Vagina (tissue), 2 donors: ENCODE results near the gene PSMG3. TPM values are rescaled to one million over a fixed set of nuclear protein-coding genes. Genes with fewer than 3 reads are reported as not detected.

ENCODE experiments used
- DNase-seq, 2 donors: peaks; one replicate each; pipeline ENCODE4 v3.0.0-alpha.2; 2017; ENCODE audit errors: extremely low spot score in 2 of 2
- H3K27ac ChIP-seq: fragments of 200-600 bp; sonication (generic); one replicate; pipeline ENCODE4 v1.5.1; 2019
- H3K27me3 ChIP-seq: fragments of 200-600 bp; sonication (generic); one replicate; pipeline ENCODE4 v1.5.1; 2019
- H3K36me3 ChIP-seq, 2 donors: fragments of 200-600 bp; sonication (generic); one replicate each; pipeline ENCODE4 v1.5.1; 2017 to 2019
- H3K4me1 ChIP-seq: fragments of 200-600 bp; sonication (generic); one replicate; pipeline ENCODE4 v1.5.1; 2019
- H3K4me3 ChIP-seq, 2 donors: fragments of 200-600 bp; sonication (generic); 1 replicate in 1 of 2; 2 replicates in 1 of 2; pipeline ENCODE4 v1.5.1; 2016 to 2019
- H3K9me3 ChIP-seq: fragments of 200-600 bp; sonication (generic); one replicate; pipeline ENCODE4 v1.5.1; 2019
- CTCF ChIP-seq, 3 experiments: fragments of 450-650 bp in 2 of 3; fragments of 200-600 bp in 1 of 3; sonication (generic) in 1 of 3; IDR thresholded peaks; one replicate each; pipeline ENCODE4 v1.5.1; 2017 to 2019; ENCODE audit warnings: antibody characterized with exemption in 3 of 3, mild to moderate bottlenecking in 2 of 3, moderate library complexity in 2 of 3
- POLR2A ChIP-seq, 2 donors: fragments of 450-650 bp; IDR thresholded peaks; one replicate each; pipeline ENCODE4 v1.6.1; 2017; ENCODE audit warnings: antibody characterized with exemption in 2 of 2, mild to moderate bottlenecking in 2 of 2, moderate library complexity in 2 of 2
- POLR2AphosphoS5 ChIP-seq, 2 donors: sonication (generic); formaldehyde crosslinking; IDR thresholded peaks; one replicate each; pipeline ENCODE4 v1.9.0; 2017; ENCODE audit warnings: antibody characterized with exemption in 2 of 2, mild to moderate bottlenecking in 2 of 2, low read depth in 1 of 2; ENCODE audit not compliant: insufficient read depth in 1 of 2
- intact Hi-C: fragments of 100-400 bp; cut with DNase I; formaldehyde crosslinking; loops from one replicate; pipeline ENCODE4 v1.15.1; 2023
- total RNA-seq: library from RNA; depleted of rRNA; stranded (reverse); fragments of >200 nt; gene quantifications from one replicate; pipeline ENCODE4 v1.2.3, GENCODE V29; 2016

PSMG3 gene
- total RNA-seq, 1 donor from 2014 or later: 49.6 TPM

DNA sequence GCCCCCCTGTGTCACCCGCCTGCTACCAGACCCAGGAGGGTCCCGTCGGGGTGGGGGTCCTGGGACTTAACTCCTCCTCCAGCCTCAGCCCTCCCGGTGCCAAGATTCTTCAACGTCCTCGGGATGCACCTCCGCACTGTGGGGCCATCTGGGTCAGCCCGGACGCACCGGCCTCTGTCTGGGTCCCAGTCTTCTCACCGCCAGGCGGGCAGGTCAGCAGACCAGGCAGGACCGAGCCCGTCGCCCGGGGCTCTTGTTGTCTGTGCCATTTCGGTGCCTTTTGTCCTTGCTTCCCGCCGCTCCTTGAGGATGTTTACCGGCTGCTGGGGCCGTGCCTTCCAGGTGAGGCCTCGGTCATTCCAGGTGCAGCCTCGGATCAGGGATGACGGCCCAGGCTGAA is 32.1 kb upstream of the PSMG3 start:
- Histone ChIP-seq H3K36me3 (no peaks in the 10 kb centered on the region), H3K4me3 (no peak overlapping the region), H3K27me3 (no peaks in the 10 kb centered on the region), H3K27ac (no peak overlapping the region), H3K9me3 (no peaks in the 10 kb centered on the region), H3K4me1 (no peaks in the 10 kb centered on the region)
- DNase-seq: no peak
- TF ChIP-seq POLR2AphosphoS5 (IDR thresholded peaks at IDR 0.05; ENCODE audit: insufficient read depth in 1 of 2, low read depth in 1 of 2): no peak
- intact Hi-C loops: no loop called here

DNA sequence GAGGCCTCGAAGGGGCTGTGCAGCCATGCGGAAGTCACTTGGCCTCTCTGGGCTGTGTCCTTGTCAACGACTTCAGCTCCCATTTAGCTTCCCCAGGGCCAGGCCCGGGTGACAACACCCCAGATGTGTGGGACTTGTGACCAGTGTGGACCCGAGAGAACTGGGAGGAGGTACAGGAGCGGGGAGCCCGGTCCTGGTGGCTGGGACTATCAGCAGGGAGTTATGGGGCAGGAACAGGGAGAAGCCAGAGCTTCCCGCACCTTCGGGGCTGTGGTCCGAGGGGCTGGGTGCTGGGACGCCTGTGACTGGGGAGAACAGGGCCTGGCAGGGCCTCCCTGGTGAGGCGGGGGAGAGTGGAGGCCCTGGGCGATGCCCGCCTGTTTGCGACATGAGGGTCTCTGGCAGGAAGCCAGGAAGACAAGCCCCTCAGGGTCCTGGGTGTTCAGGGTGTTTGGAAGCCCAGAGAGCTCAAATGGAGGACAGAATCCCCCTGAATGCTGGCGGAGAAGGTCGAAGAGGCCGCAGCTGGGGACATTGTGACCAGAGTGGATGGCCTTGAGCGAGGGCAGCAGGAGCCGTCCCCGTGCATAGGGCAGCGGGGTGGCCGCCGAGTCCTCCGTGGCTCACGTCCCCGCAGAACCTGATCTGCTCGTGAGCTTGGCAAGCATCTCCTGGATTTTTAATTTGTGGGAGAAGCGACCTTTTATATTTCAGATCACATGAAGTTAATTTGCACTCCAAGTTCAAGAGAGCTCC is 30.0 kb upstream of the PSMG3 start:
- Histone ChIP-seq H3K4me1 (no peaks in the 10 kb centered on the region), H3K4me3 (no peak overlapping the region), H3K36me3 (no peaks in the 10 kb centered on the region), H3K9me3 (no peaks in the 10 kb centered on the region), H3K27ac (no peak overlapping the region), H3K27me3 (no peaks in the 10 kb centered on the region)
- TF ChIP-seq CTCF (IDR thresholded peaks at IDR 0.05) (no peak), POLR2AphosphoS5 (IDR thresholded peaks at IDR 0.05; ENCODE audit: insufficient read depth in 1 of 2, low read depth in 1 of 2) (no peak), POLR2A (IDR thresholded peaks at IDR 0.05) (no peak)
- intact Hi-C loops: no loop called here
- DNase-seq: no peak

GRCh38 chr7:1598961-1599639 is 29.3 kb upstream of the PSMG3 start:
- no peaks in the 10 kb centered on the region for H3K36me3 ChIP-seq
- H3K27ac ChIP-seq: no peak overlapping the region
- intact Hi-C loops: no loop called here
- TF ChIP-seq POLR2AphosphoS5 (IDR thresholded peaks at IDR 0.05; ENCODE audit: insufficient read depth in 1 of 2, low read depth in 1 of 2) (no peak), CTCF (IDR thresholded peaks at IDR 0.05) (no peak), POLR2A (IDR thresholded peaks at IDR 0.05) (no peak)
- H3K9me3 ChIP-seq: no peaks in the 10 kb centered on the region
- H3K27me3 ChIP-seq: no peaks in the 10 kb centered on the region
- H3K4me1 ChIP-seq: no peaks in the 10 kb centered on the region
- H3K4me3 ChIP-seq: no peak overlapping the region
- DNase-seq: no peak

GRCh38 chr7:1598286-1598685 is 28.5 kb upstream of the PSMG3 start:
- intact Hi-C loops: no loop called here
- TF ChIP-seq POLR2A (IDR thresholded peaks at IDR 0.05) (no peak), POLR2AphosphoS5 (IDR thresholded peaks at IDR 0.05; ENCODE audit: insufficient read depth in 1 of 2, low read depth in 1 of 2) (no peak), CTCF (IDR thresholded peaks at IDR 0.05) (no peak)
- no peaks in the 10 kb centered on the region for H3K9me3 ChIP-seq
- H3K4me1 ChIP-seq: no peaks in the 10 kb centered on the region
- no peak overlapping the region for H3K4me3 ChIP-seq
- H3K36me3 ChIP-seq: no peaks in the 10 kb centered on the region
- no peaks in the 10 kb centered on the region for H3K27me3 ChIP-seq
- DNase-seq: no peak
- H3K27ac ChIP-seq: no peak overlapping the region

DNA sequence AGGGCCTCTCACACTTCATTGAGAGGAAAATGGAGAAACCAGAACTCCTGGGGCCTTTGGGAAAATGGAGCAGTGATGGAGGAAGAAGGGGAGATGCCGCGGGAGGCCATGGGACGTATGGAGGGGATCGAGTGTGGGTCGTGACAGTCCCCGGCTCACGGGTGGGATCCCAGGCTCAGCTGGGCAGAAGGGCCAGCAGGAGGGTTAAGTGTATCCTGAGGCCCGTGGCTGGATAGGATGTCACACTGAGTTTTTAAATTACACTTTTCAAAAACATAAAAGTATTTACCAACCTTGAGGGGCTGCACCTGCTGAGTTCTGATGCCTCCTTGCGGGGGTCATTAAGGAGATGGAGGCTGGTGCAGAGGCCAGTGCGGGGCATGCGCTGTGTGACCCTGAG is 28.0 kb upstream of the PSMG3 start:
- intact Hi-C loops: no loop called here
- Histone ChIP-seq H3K4me1 (no peaks in the 10 kb centered on the region), H3K27ac (no peak overlapping the region), H3K9me3 (no peaks in the 10 kb centered on the region), H3K4me3 (no peak overlapping the region), H3K36me3 (no peaks in the 10 kb centered on the region), H3K27me3 (no peaks in the 10 kb centered on the region)
- DNase-seq: no peak
- no peak for TF ChIP-seq CTCF (IDR thresholded peaks at IDR 0.05)
- no peak for TF ChIP-seq POLR2A (IDR thresholded peaks at IDR 0.05)
- no peak for TF ChIP-seq POLR2AphosphoS5 (IDR thresholded peaks at IDR 0.05; ENCODE audit: insufficient read depth in 1 of 2, low read depth in 1 of 2)
